ENCODE measurements around the gene C20orf96.

C20orf96 gene

DNA sequence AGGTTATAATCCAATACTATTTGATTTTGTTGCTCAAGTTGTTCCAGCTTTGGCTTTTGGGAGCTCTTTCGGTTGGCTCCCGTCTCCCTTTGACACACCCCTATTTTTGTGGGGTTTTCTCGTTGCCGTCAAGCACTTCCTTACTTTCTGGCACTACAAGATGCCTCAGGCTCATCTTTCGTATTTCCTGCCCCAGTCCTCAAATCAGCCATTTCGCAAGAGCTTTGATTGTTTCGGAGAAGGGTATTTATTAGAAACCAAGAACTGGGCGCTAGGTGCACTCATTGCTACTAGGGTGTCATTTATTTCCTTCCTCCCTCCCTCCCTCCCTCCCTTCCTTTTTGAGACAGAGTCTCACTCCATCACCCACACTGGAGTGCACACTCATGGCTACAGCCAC, 21.5 kb upstream of the C20orf96 start:
- no peak overlapping the region for H3K4me3 ChIP-seq (ENCODE audit: low read depth in 1 of 5, low read length in 5 of 5)
- peaks cover 0 to 1% (median 0%) of the 10 kb centered on the region in 5 donors for H3K36me3 ChIP-seq (ENCODE audit: control insufficient read depth in 5 of 5, insufficient read depth in 5 of 5, low read length in 5 of 5)
- no peaks in the 10 kb centered on the region for H3K27me3 ChIP-seq (ENCODE audit: control insufficient read depth in 5 of 5, insufficient read depth in 4 of 5, low read length in 5 of 5)
- H3K4me1 ChIP-seq (ENCODE audit: control insufficient read depth in 5 of 5, insufficient read depth in 5 of 5, low read length in 5 of 5), result peaks cover 0 to 18% (median 15%) of the 10 kb centered on the region in 5 donors
- no peak overlapping the region for H3K9ac ChIP-seq (ENCODE audit: low read length in 5 of 5)
- no peaks in the 10 kb centered on the region for H3K9me3 ChIP-seq (ENCODE audit: control insufficient read depth in 5 of 5, low read length in 5 of 5)
- no peak overlapping the region for H3K27ac ChIP-seq (ENCODE audit: low read depth, low read length)

DNA sequence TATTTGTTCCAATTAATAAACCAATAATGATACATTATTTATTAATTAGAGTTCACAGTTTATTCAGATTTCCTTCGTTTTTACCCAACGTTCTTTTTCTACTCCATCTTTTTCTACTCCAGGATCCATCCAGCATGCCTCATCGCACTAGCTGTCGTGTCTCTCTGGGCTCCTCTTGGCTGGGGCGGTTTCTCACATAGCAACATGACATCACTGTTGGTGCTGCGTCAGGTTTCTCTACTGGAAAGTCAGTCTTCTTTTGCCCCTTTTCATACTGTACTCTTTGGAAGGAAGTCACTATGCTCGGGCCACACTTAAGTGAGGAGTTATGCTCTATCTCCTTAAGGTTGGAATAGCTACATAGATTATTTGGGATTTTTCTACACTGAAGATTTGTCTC, 21.1 kb upstream of the C20orf96 start:
- no peak overlapping the region for H3K27ac ChIP-seq (ENCODE audit: low read depth, low read length)
- H3K4me3 ChIP-seq (ENCODE audit: low read depth in 1 of 5, low read length in 5 of 5), result no peak overlapping the region
- H3K9ac ChIP-seq (ENCODE audit: low read length in 5 of 5), result no peak overlapping the region
- H3K36me3 ChIP-seq (ENCODE audit: control insufficient read depth in 5 of 5, insufficient read depth in 5 of 5, low read length in 5 of 5), result no peaks in the 10 kb centered on the region
- H3K27me3 ChIP-seq (ENCODE audit: control insufficient read depth in 5 of 5, insufficient read depth in 4 of 5, low read length in 5 of 5), result no peaks in the 10 kb centered on the region
- H3K9me3 ChIP-seq (ENCODE audit: control insufficient read depth in 5 of 5, low read length in 5 of 5), result no peaks in the 10 kb centered on the region
- H3K4me1 ChIP-seq (ENCODE audit: control insufficient read depth in 5 of 5, insufficient read depth in 5 of 5, low read length in 5 of 5), result peaks cover 0 to 18% (median 15%) of the 10 kb centered on the region in 5 donors

DNA sequence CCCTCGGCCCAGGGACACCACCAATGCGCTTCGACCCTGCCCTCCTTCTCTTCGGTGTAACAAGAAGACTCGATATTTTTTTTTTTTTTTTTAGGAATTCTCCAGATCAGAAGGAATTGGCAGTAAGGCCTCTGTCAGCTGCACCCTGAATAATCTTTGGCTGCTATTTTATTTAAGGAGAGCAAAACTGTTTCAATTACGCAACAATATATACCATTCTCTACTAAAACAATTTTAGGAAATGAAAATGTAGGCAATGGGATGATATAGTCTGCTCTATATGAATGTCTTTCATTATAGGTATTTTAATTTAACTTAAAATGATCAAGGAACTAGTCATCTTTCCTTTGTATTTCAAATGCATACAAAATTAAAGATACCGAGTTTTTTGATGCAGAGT, 20.1 kb upstream of the C20orf96 start:
- peaks cover 0 to 18% (median 15%) of the 10 kb centered on the region in 5 donors for H3K4me1 ChIP-seq (ENCODE audit: control insufficient read depth in 5 of 5, insufficient read depth in 5 of 5, low read length in 5 of 5)
- H3K4me3 ChIP-seq (ENCODE audit: low read depth in 1 of 5, low read length in 5 of 5), result peak overlapping the region in 3 of 5 donors; percentile 40 to 64 (median 54)
- H3K9ac ChIP-seq (ENCODE audit: low read length in 5 of 5), result peak overlapping the region in 1 of 5 donors; percentile 4

DNA sequence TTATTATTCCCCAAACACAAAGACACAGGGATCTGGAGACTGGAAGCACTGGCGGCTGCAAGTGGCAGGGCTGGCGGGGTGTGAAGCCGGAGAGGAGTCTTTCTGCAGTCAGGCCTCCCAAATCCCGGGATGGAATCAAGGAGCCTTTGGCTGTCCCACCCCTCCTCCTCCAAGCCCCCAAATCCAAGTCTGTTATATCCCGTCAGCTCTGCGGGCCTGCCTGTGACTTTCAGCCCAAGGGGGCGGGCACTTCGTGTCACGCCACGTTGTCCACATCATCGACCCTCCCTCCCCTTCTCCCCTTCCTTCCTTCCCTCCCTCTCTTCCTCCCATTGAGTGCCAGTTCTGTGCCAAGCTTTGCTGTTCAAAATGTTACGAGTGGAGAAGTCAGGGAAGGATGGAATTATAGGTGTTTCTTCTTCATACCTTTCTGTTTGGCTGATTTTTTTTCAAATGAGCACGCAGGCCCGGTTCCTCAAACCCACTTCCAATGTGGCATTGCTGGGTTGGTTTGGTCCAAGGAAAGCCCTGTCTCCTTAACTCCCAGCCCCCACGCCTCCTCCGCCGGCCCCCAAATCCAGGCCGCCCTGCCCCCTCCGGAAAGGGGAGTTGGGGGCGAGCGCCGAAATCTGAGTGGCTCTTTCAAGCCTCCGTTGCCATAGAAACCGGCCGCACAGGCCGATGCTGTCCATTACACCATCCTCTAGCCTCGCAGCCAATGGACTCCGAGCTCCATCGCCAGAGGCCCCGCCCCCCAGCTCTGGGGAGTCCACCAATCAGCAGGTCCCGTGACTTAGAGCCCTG, 19.5 kb upstream of the C20orf96 start:
- Histone ChIP-seq H3K27ac (ENCODE audit: low read depth, low read length) (peak overlapping the region; percentile 58), H3K36me3 (ENCODE audit: control insufficient read depth in 5 of 5, insufficient read depth in 5 of 5, low read length in 5 of 5) (no peaks in the 10 kb centered on the region), H3K4me3 (ENCODE audit: low read depth in 1 of 5, low read length in 5 of 5) (peak overlapping the region; percentile 40 to 64 (median 56)), H3K4me1 (ENCODE audit: control insufficient read depth in 5 of 5, insufficient read depth in 5 of 5, low read length in 5 of 5) (peaks cover 0 to 18% (median 15%) of the 10 kb centered on the region in 5 donors), H3K9me3 (ENCODE audit: control insufficient read depth in 5 of 5, low read length in 5 of 5) (no peaks in the 10 kb centered on the region), H3K27me3 (ENCODE audit: control insufficient read depth in 5 of 5, insufficient read depth in 4 of 5, low read length in 5 of 5) (no peaks in the 10 kb centered on the region), H3K9ac (ENCODE audit: low read length in 5 of 5) (peak overlapping the region in 3 of 5 donors; percentile 2 to 32 (median 14))

More for the DNA sequence above, 20.1 kb upstream of the C20orf96 start:
- Histone ChIP-seq H3K27ac (ENCODE audit: low read depth, low read length) (no peak overlapping the region), H3K36me3 (ENCODE audit: control insufficient read depth in 5 of 5, insufficient read depth in 5 of 5, low read length in 5 of 5) (no peaks in the 10 kb centered on the region), H3K9me3 (ENCODE audit: control insufficient read depth in 5 of 5, low read length in 5 of 5) (no peaks in the 10 kb centered on the region), H3K27me3 (ENCODE audit: control insufficient read depth in 5 of 5, insufficient read depth in 4 of 5, low read length in 5 of 5) (no peaks in the 10 kb centered on the region)

DNA sequence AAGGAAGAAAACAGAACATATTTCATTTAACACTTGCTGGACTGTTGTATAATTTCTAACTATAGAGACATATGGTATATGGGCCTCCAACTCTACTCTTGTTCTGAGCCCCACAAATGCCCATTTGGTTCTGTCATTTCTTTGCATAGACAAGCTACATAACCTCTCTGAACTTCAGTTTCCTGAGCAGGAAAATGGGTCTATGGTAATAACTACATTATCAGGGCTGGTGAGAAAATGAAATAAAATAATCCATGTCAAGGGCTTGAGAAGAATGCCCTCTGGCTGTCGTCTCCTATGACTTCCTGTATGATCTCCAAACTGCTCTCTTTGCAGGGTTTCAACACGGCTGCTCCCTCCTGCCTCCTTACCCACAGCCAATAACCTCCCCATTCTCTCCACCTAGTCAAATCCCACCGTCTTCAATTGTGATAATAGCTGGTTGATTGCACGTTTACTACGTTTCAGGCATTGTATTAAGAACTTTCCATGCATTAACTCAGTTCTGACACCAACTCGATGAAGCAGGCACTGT, 18.8 kb upstream of the C20orf96 start:
- peaks cover 0 to 21% (median 15%) of the 10 kb centered on the region in 5 donors for H3K4me1 ChIP-seq (ENCODE audit: control insufficient read depth in 5 of 5, insufficient read depth in 5 of 5, low read length in 5 of 5)
- H3K4me3 ChIP-seq (ENCODE audit: low read depth in 1 of 5, low read length in 5 of 5), result peak overlapping the region; percentile 40 to 64 (median 56)

DNA sequence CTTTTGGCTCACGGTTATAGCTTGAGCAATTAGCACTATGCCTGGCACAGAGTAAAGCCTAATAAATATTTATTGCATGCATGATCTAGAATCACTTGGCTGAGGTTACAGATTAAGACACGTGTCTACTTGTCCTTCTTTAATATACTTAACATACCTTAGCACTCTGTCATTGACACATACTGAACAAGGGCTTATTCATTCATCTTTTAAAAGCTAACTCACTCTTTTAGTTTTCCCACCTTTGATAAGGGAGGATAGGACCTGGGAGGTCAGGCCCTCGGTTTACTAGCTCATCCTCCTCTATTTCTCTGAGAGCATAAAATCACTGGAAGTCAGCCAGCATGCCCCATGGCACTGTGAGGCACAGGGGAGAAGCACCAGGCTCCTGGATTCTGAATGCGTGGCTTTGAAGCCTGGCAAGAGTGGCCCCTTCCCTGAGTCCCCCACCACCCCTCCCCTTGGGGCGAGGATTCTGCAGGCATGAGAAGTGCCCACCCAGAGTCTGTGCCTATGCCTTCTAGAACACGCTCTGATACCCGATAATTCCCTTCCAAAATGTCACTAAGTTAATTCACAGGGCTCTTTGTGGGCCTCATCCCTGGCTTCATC, 18.0 kb upstream of the C20orf96 start:
- no peak overlapping the region for H3K27ac ChIP-seq (ENCODE audit: low read depth, low read length)
- H3K4me1 ChIP-seq (ENCODE audit: control insufficient read depth in 5 of 5, insufficient read depth in 5 of 5, low read length in 5 of 5), result peaks cover 0 to 21% (median 15%) of the 10 kb centered on the region in 5 donors
- H3K9ac ChIP-seq (ENCODE audit: low read length in 5 of 5), result no peak overlapping the region

More for the DNA sequence above, 18.8 kb upstream of the C20orf96 start:
- H3K36me3 ChIP-seq (ENCODE audit: control insufficient read depth in 5 of 5, insufficient read depth in 5 of 5, low read length in 5 of 5), result no peaks in the 10 kb centered on the region
- peak overlapping the region in 3 of 5 donors; percentile 2 to 32 (median 14) for H3K9ac ChIP-seq (ENCODE audit: low read length in 5 of 5)
- H3K9me3 ChIP-seq (ENCODE audit: control insufficient read depth in 5 of 5, low read length in 5 of 5), result no peaks in the 10 kb centered on the region
- peak overlapping the region; percentile 58 for H3K27ac ChIP-seq (ENCODE audit: low read depth, low read length)
- H3K27me3 ChIP-seq (ENCODE audit: control insufficient read depth in 5 of 5, insufficient read depth in 4 of 5, low read length in 5 of 5), result no peaks in the 10 kb centered on the region

DNA sequence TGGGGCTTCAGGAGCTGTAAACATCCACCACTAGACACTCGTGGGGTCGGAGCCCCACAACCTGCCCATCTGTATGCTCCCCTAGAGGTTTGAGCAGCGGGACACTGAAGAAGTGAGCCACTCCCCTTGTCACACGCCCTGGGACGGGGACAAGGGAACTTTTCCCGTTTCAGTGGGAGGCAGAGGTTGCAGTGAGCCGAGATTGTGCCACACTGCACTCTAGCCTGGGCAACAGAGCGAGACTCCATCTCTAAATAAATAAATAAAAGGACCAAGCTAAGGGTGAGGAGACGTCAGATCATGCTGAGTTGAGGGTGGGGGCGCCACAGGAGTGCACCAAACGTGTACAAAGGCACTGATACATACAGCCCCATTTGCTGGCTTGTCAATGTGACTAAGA, 15.2 kb upstream of the C20orf96 start:
- H3K9me3 ChIP-seq (ENCODE audit: control insufficient read depth in 5 of 5, low read length in 5 of 5), result no peaks in the 10 kb centered on the region
- H3K27ac ChIP-seq (ENCODE audit: low read depth, low read length), result no peak overlapping the region
- H3K9ac ChIP-seq (ENCODE audit: low read length in 5 of 5), result no peak overlapping the region
- no peaks in the 10 kb centered on the region for H3K27me3 ChIP-seq (ENCODE audit: control insufficient read depth in 5 of 5, insufficient read depth in 4 of 5, low read length in 5 of 5)
- H3K36me3 ChIP-seq (ENCODE audit: control insufficient read depth in 5 of 5, insufficient read depth in 5 of 5, low read length in 5 of 5), result peaks cover 0 to 3% (median 0%) of the 10 kb centered on the region in 5 donors
- H3K4me3 ChIP-seq (ENCODE audit: low read depth in 1 of 5, low read length in 5 of 5), result no peak overlapping the region
- H3K4me1 ChIP-seq (ENCODE audit: control insufficient read depth in 5 of 5, insufficient read depth in 5 of 5, low read length in 5 of 5), result peaks cover 0 to 26% (median 20%) of the 10 kb centered on the region in 5 donors

More for the DNA sequence above, 18.0 kb upstream of the C20orf96 start:
- no peaks in the 10 kb centered on the region for H3K9me3 ChIP-seq (ENCODE audit: control insufficient read depth in 5 of 5, low read length in 5 of 5)
- H3K4me3 ChIP-seq (ENCODE audit: low read depth in 1 of 5, low read length in 5 of 5), result no peak overlapping the region
- no peaks in the 10 kb centered on the region for H3K27me3 ChIP-seq (ENCODE audit: control insufficient read depth in 5 of 5, insufficient read depth in 4 of 5, low read length in 5 of 5)
- H3K36me3 ChIP-seq (ENCODE audit: control insufficient read depth in 5 of 5, insufficient read depth in 5 of 5, low read length in 5 of 5), result no peaks in the 10 kb centered on the region

DNA sequence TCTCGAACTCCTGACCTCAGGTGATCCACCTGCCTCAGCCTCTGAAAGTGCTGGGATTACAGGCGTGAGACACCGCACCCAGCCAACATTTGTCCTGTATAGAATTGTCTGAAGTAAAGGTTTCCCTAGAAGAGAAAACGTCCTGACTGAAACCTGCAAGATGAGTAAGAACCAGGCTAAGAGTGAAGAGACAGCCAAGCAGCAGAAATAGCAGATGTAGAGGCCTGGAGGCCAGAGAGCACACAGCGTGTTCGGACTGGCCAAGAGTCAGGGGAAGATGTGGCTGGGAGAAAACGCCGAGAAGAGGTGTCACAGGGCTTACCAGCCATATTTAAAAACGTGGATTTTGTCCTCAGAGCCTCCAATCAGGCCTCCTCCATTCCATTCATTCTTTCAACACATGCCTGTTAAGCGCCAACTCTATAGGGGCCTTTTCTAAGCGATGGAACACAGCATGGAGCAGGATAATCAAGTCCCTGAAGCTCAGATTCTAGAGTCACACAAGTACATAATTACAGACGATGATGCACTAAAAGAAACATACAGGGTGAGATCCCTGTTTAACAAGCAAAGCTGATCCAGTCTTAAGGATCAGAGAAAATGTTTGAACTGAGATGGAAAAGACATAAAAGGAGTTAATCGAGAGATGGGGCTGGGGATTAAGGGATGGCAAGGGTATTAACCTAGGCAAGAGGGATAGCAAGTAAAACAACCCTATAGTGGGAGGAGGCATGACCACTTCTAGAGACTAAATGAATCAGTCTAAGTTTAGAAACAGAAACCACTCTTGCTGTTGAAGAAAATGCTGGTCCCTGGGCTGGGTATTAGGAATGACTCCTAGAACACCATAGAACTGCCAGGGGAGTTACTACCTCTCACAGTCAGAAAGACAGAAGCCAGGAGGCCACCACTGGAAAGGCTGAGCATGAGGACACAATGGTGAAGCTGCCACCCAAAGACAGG, 11.6 kb upstream of the C20orf96 start:
- H3K36me3 ChIP-seq (ENCODE audit: control insufficient read depth in 5 of 5, insufficient read depth in 5 of 5, low read length in 5 of 5), result peaks cover 0 to 8% (median 0%) of the 10 kb centered on the region in 5 donors
- H3K9ac ChIP-seq (ENCODE audit: low read length in 5 of 5), result no peak overlapping the region
- H3K27ac ChIP-seq (ENCODE audit: low read depth, low read length), result no peak overlapping the region
- H3K4me1 ChIP-seq (ENCODE audit: control insufficient read depth in 5 of 5, insufficient read depth in 5 of 5, low read length in 5 of 5), result peaks cover 7 to 40% (median 35%) of the 10 kb centered on the region in 5 donors
- no peaks in the 10 kb centered on the region for H3K27me3 ChIP-seq (ENCODE audit: control insufficient read depth in 5 of 5, insufficient read depth in 4 of 5, low read length in 5 of 5)
- no peaks in the 10 kb centered on the region for H3K9me3 ChIP-seq (ENCODE audit: control insufficient read depth in 5 of 5, low read length in 5 of 5)
- no peak overlapping the region for H3K4me3 ChIP-seq (ENCODE audit: low read depth in 1 of 5, low read length in 5 of 5)

DNA sequence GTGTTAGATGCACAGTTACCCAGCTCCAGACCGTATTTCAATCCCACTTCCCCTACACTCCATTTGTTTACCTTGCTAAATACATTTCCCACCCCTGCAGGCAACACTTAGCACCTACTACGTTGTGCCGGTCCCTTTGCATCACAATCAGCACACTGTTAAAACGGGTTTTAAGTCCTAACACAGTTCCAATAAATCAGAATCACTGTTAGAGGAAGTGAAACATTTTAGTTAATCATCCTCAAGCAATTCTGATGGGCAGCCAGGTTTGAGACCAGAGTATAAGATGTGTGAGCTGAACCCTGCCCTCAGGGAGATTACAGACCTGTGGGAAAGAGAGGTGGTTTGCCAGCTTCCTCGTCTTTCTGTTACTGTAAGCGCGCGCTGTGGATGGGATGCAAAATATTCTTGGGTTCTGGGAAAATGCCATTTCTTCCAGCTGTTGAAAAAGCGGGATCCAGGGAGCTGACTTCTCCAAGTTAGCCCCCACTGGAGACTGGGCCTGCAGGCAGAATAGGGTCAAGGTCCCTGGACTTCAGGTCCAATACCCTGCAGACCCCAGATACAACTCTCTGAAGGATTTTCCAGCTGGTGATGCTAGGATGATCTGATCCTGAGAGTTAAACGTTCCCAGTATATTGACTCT, 9.9 kb upstream of the C20orf96 start:
- no peaks in the 10 kb centered on the region for H3K9me3 ChIP-seq (ENCODE audit: control insufficient read depth in 5 of 5, low read length in 5 of 5)
- H3K4me1 ChIP-seq (ENCODE audit: control insufficient read depth in 5 of 5, insufficient read depth in 5 of 5, low read length in 5 of 5), result peaks cover 7 to 47% (median 39%) of the 10 kb centered on the region in 5 donors
- no peak overlapping the region for H3K27ac ChIP-seq (ENCODE audit: low read depth, low read length)
- peaks cover 0 to 8% (median 0%) of the 10 kb centered on the region in 5 donors for H3K36me3 ChIP-seq (ENCODE audit: control insufficient read depth in 5 of 5, insufficient read depth in 5 of 5, low read length in 5 of 5)
- no peaks in the 10 kb centered on the region for H3K27me3 ChIP-seq (ENCODE audit: control insufficient read depth in 5 of 5, insufficient read depth in 4 of 5, low read length in 5 of 5)
- peak overlapping the region in 1 of 5 donors; percentile 26 for H3K9ac ChIP-seq (ENCODE audit: low read length in 5 of 5)
- H3K4me3 ChIP-seq (ENCODE audit: low read depth in 1 of 5, low read length in 5 of 5), result no peak overlapping the region
